Measurements from ENCODE around the gene DTX3L.
A peak's percentile ranks its signal among the peaks of the same experiment; 100 is the strongest.

Gene DTX3L

DNA sequence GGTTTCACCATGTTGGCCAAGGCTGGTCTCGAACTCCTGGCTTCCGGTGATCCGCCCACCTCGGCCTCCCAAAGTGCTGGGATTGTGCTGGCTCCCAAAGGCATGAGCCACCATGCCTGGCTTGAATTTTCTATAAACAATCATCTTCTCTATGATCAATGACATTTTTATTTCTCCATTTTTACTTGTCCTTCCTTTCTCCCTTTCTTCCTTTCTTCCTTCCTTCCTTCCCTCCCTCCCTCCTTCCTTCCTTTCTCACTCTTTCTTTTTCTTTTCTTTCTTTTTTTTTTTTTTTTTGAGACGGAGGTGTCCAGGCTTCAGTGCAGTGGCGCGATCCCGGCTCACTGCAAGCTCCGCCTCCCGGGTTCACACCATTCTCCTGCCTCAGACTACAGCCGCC is 40.8 kb upstream of the DTX3L start:
- TF ChIP-seq, protein P1, sequence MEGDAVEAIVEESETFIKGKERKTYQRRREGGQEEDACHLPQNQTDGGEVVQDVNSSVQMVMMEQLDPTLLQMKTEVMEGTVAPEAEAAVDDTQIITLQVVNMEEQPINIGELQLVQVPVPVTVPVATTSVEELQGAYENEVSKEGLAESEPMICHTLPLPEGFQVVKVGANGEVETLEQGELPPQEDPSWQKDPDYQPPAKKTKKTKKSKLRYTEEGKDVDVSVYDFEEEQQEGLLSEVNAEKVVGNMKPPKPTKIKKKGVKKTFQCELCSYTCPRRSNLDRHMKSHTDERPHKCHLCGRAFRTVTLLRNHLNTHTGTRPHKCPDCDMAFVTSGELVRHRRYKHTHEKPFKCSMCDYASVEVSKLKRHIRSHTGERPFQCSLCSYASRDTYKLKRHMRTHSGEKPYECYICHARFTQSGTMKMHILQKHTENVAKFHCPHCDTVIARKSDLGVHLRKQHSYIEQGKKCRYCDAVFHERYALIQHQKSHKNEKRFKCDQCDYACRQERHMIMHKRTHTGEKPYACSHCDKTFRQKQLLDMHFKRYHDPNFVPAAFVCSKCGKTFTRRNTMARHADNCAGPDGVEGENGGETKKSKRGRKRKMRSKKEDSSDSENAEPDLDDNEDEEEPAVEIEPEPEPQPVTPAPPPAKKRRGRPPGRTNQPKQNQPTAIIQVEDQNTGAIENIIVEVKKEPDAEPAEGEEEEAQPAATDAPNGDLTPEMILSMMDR (IDR thresholded peaks at IDR 0.05; ENCODE audit: low read length, missing control alignments), result no peak
- no peak for DNase-seq (ENCODE audit: low read depth)
- no peak overlapping the region for H3K4me3 ChIP-seq (replicated peaks; ENCODE audit: low read depth, low read length)

DNA sequence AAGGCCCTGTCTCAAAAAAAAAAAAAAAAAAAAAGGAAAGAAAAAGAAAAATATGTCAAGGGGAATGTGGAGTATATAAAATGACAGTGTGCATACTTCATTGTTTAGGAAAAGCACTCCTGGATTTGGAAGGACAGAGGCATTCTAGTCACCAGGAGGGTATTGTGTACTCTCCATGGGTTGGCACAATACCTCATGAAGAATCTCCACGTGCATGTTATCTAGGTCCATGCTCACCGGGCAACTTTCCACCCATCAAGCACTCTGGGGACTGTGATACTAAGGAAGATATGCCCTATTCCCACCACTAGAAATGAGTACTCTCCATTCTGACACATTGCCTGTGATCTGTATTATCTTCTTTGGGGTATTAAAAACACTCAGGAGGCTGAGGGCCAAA is 34.0 kb upstream of the DTX3L start:
- no peak for DNase-seq (ENCODE audit: low read depth)
- TF ChIP-seq, protein P1 (IDR thresholded peaks at IDR 0.05; ENCODE audit: low read length, missing control alignments), result no peak
- H3K4me3 ChIP-seq (replicated peaks; ENCODE audit: low read depth, low read length), result no peak overlapping the region

DNA sequence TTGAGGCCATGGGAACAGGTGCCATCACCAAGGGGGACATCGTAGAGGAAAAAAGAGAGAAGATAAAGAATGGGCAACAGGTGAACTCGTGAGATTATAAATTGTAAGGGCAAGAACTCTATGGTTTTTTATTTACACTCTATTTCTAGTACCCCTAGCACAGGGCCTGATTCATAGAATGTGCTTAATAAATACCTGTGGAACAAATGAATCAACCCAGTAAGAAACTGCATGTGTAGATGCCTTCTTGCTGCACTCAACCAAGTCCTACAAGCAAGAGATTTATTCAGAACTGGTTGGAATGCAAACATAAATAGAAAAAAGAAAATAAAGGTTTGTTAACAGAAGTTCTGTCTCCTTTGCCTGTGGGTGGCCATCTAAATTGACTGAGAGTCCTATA is 30.7 kb upstream of the DTX3L start:
- no peak for DNase-seq (ENCODE audit: low read depth)
- H3K4me3 ChIP-seq (replicated peaks; ENCODE audit: low read depth, low read length), result no peak overlapping the region
- TF ChIP-seq, protein P1 (IDR thresholded peaks at IDR 0.05; ENCODE audit: low read length, missing control alignments), result no peak

DNA sequence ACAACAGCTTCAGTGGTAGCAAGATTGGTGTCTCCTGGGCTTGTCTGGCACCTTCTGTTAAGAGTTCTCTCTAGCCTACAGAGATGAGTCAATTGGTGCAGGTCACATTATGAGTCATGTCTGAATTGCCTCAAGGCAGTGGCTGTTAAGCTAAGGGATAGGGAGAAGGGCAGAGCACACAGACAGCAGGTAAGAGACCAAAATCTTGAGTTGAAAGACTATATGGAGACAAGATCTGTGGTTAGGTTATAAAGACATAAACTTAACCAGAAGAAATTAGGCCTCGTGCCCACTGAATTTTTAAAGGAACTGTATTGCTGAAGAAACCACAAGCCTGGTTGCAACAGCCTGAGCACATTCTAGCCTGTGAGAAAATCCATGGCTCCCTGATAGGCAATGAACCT is 30.2 kb upstream of the DTX3L start:
- DNase-seq (ENCODE audit: low read depth), result peak; percentile 62
- H3K4me3 ChIP-seq (replicated peaks; ENCODE audit: low read depth, low read length), result no peak overlapping the region
- TF ChIP-seq, protein P1 (IDR thresholded peaks at IDR 0.05; ENCODE audit: low read length, missing control alignments), result no peak

DNA sequence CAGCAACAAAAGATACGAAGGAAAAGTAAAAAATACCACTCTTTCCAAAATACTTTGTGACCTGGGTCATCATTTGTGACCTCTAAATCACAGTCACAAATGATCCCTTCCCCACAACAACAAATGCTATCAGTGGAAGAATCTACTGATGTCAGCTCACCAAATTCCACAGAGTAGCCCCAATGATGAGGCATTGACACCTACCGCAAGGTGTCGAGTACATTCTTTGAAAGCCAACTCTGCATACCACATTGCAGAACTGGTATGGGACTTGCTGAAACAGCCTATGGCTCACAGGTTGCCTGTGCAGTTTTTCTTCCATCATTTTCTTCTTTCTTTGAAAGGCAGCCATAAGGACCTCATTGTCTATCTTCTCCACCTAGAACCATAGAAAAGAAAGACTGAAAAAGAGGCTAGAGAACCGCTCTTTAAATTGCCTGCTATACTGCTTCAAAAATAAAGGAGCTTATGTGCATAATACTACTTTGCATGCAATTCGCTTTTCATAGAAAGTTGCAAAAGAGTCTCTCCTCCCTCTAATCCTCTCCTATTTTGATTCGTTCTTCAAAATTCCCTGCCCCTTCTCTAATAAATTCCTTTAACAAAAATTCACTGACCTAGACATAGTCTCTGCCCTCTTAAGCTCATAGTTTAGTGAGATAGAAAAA is 28.0 kb upstream of the DTX3L start:
- TF ChIP-seq, protein P1 (IDR thresholded peaks at IDR 0.05; ENCODE audit: low read length, missing control alignments), result no peak
- no peak for DNase-seq (ENCODE audit: low read depth)
- H3K4me3 ChIP-seq (replicated peaks; ENCODE audit: low read depth, low read length), result no peak overlapping the region

DNA sequence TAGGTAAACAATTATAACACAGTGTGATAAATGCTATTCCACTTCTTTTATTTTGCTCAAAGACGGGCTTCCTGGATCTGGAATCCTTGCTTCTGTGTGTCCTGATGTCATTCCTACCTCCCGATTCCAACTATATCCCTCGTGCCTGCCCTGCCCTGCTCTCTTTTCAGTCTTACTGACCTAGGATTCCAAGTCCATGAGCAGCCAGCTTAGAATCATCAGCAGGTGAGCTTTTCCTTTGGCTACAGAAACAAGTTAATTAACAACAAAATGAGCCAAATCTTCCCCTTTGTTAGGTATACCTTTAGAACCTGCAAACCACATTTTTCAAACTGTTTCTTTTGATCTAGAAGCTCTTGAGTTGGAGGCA is 27.5 kb upstream of the DTX3L start:
- TF ChIP-seq, protein P1 (IDR thresholded peaks at IDR 0.05; ENCODE audit: low read length, missing control alignments), result no peak
- no peak for DNase-seq (ENCODE audit: low read depth)
- H3K4me3 ChIP-seq (replicated peaks; ENCODE audit: low read depth, low read length), result no peak overlapping the region

DNA sequence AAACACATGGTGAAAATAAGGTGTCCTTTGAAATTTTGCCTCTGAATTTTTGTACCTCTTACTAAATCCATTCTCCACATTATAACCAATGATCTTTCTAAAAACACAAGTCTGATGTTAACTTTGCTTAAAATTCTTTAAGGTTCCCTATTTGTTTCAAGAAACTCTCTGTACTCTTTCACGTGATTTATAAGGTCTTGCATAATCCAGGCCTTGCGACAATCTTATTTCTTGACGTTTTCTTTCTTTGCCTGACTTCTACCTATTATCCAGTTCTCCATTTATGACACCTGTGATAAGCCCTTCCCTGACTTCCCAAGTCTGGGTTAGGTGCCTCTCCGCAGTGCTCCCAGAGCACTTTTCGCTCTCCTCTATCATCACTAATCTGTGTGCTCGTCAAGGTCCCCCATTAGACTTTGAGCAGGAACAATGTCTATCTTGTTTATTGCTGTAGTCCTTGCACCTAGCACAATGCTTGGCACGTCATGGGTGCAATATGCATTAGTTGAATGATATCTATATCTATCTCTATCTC is 25.1 kb upstream of the DTX3L start:
- DNase-seq (ENCODE audit: low read depth), result no peak
- TF ChIP-seq, protein P1 (IDR thresholded peaks at IDR 0.05; ENCODE audit: low read length, missing control alignments), result no peak
- no peak overlapping the region for H3K4me3 ChIP-seq (replicated peaks; ENCODE audit: low read depth, low read length)

All from fibroblast of pulmonary artery (primary cell).